Omental fat pad (tissue), 4 donors: ENCODE results near the gene ACOT13. TPM values are rescaled to one million over a fixed set of nuclear protein-coding genes. Genes with fewer than 3 reads are reported as not detected.
"Not testable (repeated sequence)": the region's sequence is repeated elsewhere in the genome, so short reads cannot be mapped to it uniquely, and the experiment has no call there.

Source experiments
- ATAC-seq: fragments of 150-250 bp; one replicate; pipeline ENCODE4 v1.9.1; 2016; ENCODE audit warnings: mild to moderate bottlenecking, moderate library complexity; ENCODE audit not compliant: low FRiP score
- DNase-seq: peaks from one replicate; pipeline ENCODE4 v3.0.0-alpha.2; 2019; ENCODE audit warnings: low spot score
- CTCF ChIP-seq, 3 donors: fragments of 450-650 bp; IDR thresholded peaks; one replicate each; pipeline ENCODE4 v1.5.1; 2016 to 2017; ENCODE audit warnings: antibody characterized with exemption in 3 of 3, mild to moderate bottlenecking in 3 of 3, moderate library complexity in 2 of 3
- total RNA-seq, 4 donors: library from RNA; depleted of rRNA; stranded (reverse); fragments of >200 nt; gene quantifications; one replicate each; pipeline ENCODE4 v1.1.0, GENCODE V29; 2016

The ACOT13 gene
- total RNA-seq, 4 donors from 2014 or later: 5.8 to 10.4 (median 7.7) TPM

GRCh38 chr6:24752917-24753492, 86.1 kb downstream of the ACOT13 start:
- TF ChIP-seq CTCF (IDR thresholded peaks at IDR 0.05): no peak
- ATAC-seq: no peak

GRCh38 chr6:24753545-24753944, 86.7 kb downstream of the ACOT13 start:
- ATAC-seq (no peak), DNase-seq (no peak)
- no peak for TF ChIP-seq CTCF (IDR thresholded peaks at IDR 0.05)

More at GRCh38 chr6:24752917-24753492, 86.1 kb downstream of the ACOT13 start:
- no peak for DNase-seq

GRCh38 chr6:24754378-24754777, 87.5 kb downstream of the ACOT13 start:
- not testable (repeated sequence) for ATAC-seq, DNase-seq

Other genes starting within 250 kb of the ACOT13 start
- 1 to 10 TPM; 3.6 to 9.7 (median 5.5) TPM for gene GPLD1, start 177.5 kb upstream of the ACOT13 start, total RNA-seq
- gene ALDH5A1, start 172.1 kb upstream of the ACOT13 start, total RNA-seq: 1 to 10 TPM; 3.8 to 6.1 (median 4.9) TPM
- gene KIAA0319, start 20.9 kb upstream of the ACOT13 start, total RNA-seq: under 1 TPM; 0.09 to 0.16 (median 0.12) TPM
- 10 to 100 TPM; 24.0 to 40.2 (median 33.1) TPM for gene TDP2, start 178 bp upstream of the ACOT13 start, total RNA-seq
- gene C6orf62, start 52.1 kb downstream of the ACOT13 start, total RNA-seq: 10 to 100 TPM; 54.4 to 81.3 (median 78.4) TPM
- 10 to 100 TPM in 1 of 4 donors, 1 to 10 TPM in 3; 4.5 to 12.8 (median 7.4) TPM for gene GMNN, start 107.9 kb downstream of the ACOT13 start, total RNA-seq
- gene ARMH2, start 131.8 kb downstream of the ACOT13 start, total RNA-seq: under 1 TPM in 1 of 4 donors, not detected in 3; 0.84 TPM